Dendritic cell treated with granulocyte-macrophage colony-stimulating factor and Interleukin-4, amounts not matched to agents 40 ng/mL and 50 ng/mL, for 4 days (primary cell): ENCODE measurements around the gene ABHD1.

Experiments used
- H3K27ac Mint-ChIP-seq: one replicate; pipeline ENCODE4 v1.8.0; 2022; ENCODE audit warnings: mild to moderate bottlenecking, mixed read lengths
- H3K27me3 Mint-ChIP-seq: one replicate; pipeline ENCODE4 v1.8.0; 2022; ENCODE audit warnings: mild to moderate bottlenecking, mixed read lengths
- H3K36me3 Mint-ChIP-seq: one replicate; pipeline ENCODE4 v1.8.0; 2022; ENCODE audit warnings: low read depth, mixed read lengths
- H3K4me1 Mint-ChIP-seq: one replicate; pipeline ENCODE4 v1.8.0; 2022; ENCODE audit warnings: low read depth, mixed read lengths
- H3K4me3 Mint-ChIP-seq: one replicate; pipeline ENCODE4 v1.8.0; 2022; ENCODE audit warnings: mild to moderate bottlenecking, moderate library complexity, mixed read lengths
- H3K9me3 Mint-ChIP-seq: one replicate; pipeline ENCODE4 v1.8.0; 2022; ENCODE audit warnings: mixed read lengths
- intact Hi-C: fragments of 100-400 bp; cut with micrococcal nuclease; formaldehyde crosslinking; loops from one replicate; pipeline ENCODE4 v1.15.0; 2022

Gene ABHD1

DNA sequence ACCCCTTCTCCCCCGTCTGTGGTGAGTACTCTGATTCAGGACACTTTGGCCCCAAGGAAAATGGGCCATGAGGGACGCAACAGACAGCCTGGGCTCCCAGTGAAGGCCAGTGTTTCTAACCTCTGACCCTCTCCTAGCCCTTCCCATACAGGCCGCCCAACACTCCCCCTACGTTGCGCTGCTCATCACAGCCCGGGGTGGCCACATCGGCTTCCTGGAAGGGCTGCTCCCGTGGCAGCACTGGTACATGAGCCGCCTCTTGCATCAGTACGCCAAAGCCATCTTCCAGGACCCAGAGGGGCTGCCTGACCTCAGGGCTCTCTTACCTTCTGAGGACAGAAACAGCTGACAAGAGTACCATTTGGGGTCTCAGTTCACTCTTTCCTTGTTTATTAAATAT, 6.8 kb downstream of the ABHD1 start:
- Mint-ChIP-seq H3K27me3 (no peaks in the 10 kb centered on the region), H3K4me1 (peaks cover 18% of the 10 kb centered on the region), H3K4me3 (no peak overlapping the region), H3K27ac (no peak overlapping the region), H3K9me3 (no peaks in the 10 kb centered on the region), H3K36me3 (peaks cover 56% of the 10 kb centered on the region)
- intact Hi-C loops = no loop called here

DNA sequence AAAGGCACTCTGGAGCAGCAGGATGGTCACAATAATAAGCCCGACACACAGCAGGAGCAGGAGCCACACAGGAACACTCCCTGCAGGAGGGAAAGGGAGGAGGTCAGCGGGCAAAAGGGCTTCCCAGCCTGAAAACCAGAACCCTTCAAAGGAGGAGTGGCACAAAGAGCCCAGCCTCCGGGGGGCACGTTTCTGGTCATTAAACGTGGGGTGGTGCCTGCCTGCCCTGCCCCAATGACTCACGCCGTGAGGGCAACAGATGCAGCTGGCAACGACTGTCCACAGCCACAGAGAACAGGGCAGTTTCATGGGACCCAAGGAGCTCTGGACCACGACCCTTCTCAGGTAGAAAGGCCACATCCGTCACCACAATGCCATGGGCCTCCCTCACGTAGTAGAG, 7.8 kb downstream of the ABHD1 start:
- peaks cover 56% of the 10 kb centered on the region for H3K36me3 Mint-ChIP-seq
- H3K27me3 Mint-ChIP-seq = no peaks in the 10 kb centered on the region
- peaks cover 20% of the 10 kb centered on the region for H3K4me1 Mint-ChIP-seq
- no peak overlapping the region for H3K4me3 Mint-ChIP-seq
- H3K9me3 Mint-ChIP-seq = no peaks in the 10 kb centered on the region
- intact Hi-C loops = no loop called here
- no peak overlapping the region for H3K27ac Mint-ChIP-seq

DNA sequence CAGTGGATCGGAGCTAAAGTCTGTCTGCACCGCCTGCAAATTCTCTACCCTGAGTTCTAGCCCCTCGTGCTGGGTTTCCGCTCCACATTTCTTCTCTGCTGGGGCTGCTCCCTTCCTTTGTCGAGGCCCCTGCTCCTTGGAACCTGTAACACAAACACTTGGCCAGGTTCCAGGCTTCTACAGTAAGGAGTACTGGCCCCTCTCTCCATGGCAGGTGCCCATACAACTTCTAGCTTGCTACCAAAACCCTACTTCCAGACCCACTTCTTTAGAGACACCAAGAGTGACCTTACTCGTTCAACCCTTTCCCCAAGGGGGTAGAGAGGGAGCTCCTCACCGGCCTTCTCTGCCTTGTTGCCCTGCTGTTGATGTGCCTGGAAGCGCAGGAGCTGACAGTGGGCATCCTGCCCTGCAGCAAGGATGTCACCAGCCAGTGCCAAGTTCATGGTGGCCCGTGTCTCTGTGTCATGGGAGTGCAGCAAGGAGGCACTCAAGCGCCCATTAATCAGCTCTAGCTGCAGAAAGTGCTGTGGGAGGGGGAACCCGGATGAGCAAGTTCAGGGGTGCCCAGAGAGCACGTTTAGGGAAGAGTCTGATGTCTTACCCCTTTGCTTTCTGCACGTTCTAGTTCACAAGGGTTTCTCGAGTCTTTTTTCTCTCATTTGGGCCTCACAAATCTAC, 9.7 kb downstream of the ABHD1 start:
- Mint-ChIP-seq H3K4me1 (peaks cover 20% of the 10 kb centered on the region), H3K4me3 (peak overlapping the region; percentile 95), H3K27ac (peak overlapping the region; percentile 93), H3K27me3 (no peaks in the 10 kb centered on the region), H3K36me3 (peaks cover 56% of the 10 kb centered on the region), H3K9me3 (no peaks in the 10 kb centered on the region)
- intact Hi-C loops = no loop called here

DNA sequence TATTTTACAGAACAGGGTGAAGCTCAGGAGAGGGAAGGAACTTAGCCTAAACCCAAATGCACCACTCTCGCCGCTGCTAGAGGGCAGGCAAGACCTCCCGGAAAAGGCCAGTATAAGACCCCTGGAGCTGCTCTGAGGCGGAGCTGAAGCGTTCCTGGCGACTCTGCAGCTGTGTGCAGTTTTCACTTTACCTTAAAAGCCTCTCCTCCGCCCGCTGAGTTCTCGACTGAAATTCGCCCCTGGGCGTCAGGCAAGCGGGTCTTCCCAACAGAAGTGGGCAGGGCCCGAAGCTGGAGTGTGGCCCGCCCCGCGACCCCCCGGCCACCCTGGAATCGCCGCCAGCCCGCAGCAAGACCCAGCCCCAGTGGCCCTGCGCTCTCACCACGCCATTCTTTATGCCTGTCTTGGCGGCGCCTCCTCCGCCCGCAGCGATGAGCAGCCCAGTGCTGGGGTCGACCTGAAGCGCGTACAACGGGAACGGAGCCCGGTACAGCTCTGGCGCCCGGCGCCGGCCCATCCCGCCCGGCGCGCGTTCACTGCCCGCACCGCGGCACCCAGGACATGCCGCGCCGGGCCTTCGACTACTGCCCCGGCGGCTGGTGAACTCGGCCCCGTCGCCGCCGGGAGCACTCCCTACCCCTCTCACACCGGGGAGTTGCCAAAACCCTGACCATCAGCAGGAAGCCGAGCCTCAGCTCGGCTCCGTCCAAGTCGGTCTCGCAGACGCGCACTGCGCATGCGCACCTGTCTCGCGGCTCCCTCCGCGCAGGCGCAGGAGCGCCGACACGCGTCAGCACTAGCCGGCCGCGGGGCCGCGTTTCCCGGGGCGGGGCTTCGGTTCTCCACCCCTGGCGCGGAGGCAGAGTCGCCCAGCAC, 10.5 kb downstream of the ABHD1 start, which contains the start of gene PREB:
Gene PREB (minus strand): TSS at position 732 of the 876 bp plus-strand sequence. CDS start 215 bp downstream, at position 517.
- H3K36me3 Mint-ChIP-seq = peaks cover 54% of the 10 kb centered on the region
- H3K27me3 Mint-ChIP-seq = peaks cover 2% of the 10 kb centered on the region
- H3K4me3 Mint-ChIP-seq = peak within 1 kb of the TSS; percentile 95
- no peaks in the 10 kb centered on the region for H3K9me3 Mint-ChIP-seq
- H3K4me1 Mint-ChIP-seq = peaks cover 20% of the 10 kb centered on the region
- H3K27ac Mint-ChIP-seq = peak within 1 kb of the TSS; percentile 93
- intact Hi-C loops = loop anchor here (1.0 to 2.0 kb wide), 2 partner anchors 11 to 75 kb away; partner anchors contain the start of gene ABHD1

DNA sequence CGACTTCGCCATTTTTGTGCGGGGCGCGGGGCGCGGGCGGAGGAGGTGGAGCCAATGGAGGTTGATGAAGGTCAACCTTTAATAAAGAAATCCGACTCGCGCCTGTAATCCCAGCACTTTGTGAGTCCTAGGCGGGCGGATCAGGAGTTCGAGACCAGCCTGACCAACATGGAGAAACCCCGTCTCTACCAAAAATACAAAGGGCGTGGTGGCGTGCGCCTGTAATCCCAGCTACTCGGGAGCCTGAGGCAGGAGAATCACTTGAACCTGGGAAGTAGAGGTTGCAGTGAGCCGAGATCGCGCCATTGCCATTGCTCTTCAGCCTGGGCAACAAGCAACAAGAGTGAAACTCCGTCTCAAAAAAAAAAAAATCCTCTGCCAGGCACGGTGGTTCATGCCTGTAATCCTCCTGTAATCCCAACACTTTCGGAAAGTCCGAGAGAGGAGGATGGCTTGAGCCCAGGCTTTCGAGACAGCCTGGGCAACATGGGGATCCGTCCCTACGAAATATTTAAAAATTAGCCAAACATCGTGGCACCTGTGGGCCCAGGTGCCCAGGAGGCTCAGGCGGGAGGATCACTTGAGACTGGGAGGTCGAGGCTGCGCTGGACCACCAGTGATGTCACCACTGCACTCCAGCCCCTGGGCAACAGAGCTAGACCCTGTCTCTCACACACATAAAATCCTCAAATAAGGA, 11.3 kb downstream of the ABHD1 start:
- intact Hi-C loops = loop anchor here (1.0 to 2.0 kb wide), 2 partner anchors 12 to 74 kb away; partner anchors contain the start of gene ABHD1
- Mint-ChIP-seq H3K4me3 (peak overlapping the region; percentile 95), H3K27ac (peak overlapping the region; percentile 93), H3K36me3 (peaks cover 46% of the 10 kb centered on the region), H3K4me1 (peaks cover 20% of the 10 kb centered on the region), H3K9me3 (no peaks in the 10 kb centered on the region), H3K27me3 (peaks cover 5% of the 10 kb centered on the region)

DNA sequence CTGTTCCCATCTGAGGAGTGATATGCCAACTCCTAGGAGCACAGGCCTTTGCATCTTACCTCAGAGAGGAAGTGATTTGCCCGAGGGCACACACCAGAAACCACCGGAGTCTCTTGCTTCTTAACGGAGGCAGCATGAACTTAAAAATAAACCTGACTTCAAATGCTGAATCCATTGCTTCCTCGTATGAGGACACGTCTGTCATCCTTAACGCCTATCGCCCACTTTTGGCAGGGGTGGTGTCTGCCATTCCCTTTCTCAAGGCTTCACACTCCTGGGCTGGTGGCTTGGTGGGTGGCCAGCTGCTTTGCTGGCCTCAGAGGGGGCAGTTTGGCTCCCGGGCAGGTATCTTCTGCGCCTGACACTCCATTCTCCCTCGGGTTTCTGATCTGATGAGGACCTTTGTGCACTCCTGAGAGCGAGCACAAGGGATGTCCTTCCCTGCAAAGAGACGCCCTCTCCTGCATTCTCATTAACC, 11.9 kb downstream of the ABHD1 start:
- intact Hi-C loops = loop anchor here (2.0 kb wide), 1 partner anchor 73 kb away; no protein-coding TSS in a partner anchor
- peak overlapping the region; percentile 95 for H3K4me3 Mint-ChIP-seq
- H3K4me1 Mint-ChIP-seq = peaks cover 20% of the 10 kb centered on the region
- H3K9me3 Mint-ChIP-seq = no peaks in the 10 kb centered on the region
- H3K27me3 Mint-ChIP-seq = peaks cover 5% of the 10 kb centered on the region
- H3K36me3 Mint-ChIP-seq = peaks cover 40% of the 10 kb centered on the region
- peak overlapping the region; percentile 93 for H3K27ac Mint-ChIP-seq

DNA sequence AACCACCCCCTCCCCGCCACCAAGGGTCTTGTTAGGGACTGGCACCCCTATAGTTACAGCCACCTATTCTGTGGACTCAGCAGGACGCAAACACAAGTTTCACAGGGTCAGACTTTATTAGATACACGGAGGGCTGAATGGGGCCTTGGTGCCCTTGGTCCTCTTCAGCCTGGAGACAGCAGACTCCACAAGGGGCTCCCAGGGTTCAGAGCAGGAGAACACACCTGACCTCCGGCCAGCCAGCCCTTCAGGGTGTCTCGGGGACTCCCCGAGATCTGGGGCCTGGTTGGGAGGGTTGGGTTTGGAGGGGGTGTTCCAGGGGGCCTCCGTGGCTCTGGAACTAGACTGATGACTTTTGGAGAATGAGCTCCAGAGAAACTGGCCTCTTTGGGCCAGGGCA, 13.1 kb downstream of the ABHD1 start:
- peaks cover 5% of the 10 kb centered on the region for H3K27me3 Mint-ChIP-seq
- intact Hi-C loops = no loop called here

DNA sequence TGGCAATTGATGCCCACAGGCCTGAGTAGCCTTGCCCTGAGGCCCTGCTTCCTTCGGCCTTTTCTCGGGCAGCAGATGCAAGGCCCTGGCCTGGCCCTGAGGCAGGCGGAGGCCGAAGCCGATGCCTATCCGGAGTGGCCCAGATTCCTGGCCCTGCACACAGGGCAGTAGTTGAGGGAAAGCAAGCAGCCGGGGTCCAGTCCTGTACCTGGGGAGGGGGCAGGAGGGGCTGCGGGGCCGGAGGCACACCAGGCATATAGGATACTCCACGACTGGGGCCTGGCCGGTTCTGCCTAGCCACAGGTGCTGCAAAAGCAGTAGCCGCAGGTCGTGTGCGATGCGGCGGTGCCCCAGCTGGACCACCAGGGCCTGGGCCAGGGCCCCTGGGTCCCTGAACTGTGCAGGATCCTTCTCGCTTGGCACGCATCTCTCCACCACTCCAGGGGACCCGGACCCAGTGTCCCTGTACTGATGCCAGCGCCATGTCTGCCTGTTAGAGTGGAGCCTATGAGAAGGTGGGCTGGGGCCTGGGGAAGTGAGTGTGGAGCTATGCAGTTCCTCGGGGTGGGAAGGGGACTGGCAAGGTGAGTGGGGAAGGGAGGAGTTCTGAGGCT, 13.8 kb downstream of the ABHD1 start:
- Mint-ChIP-seq H3K36me3 (peaks cover 21% of the 10 kb centered on the region), H3K27me3 (peaks cover 5% of the 10 kb centered on the region), H3K27ac (no peak overlapping the region), H3K4me3 (no peak overlapping the region), H3K9me3 (no peaks in the 10 kb centered on the region), H3K4me1 (peaks cover 19% of the 10 kb centered on the region)
- intact Hi-C loops = no loop called here

More for the DNA sequence above, 13.1 kb downstream of the ABHD1 start:
- Mint-ChIP-seq H3K4me3 (no peak overlapping the region), H3K4me1 (peaks cover 20% of the 10 kb centered on the region), H3K36me3 (peaks cover 27% of the 10 kb centered on the region), H3K9me3 (no peaks in the 10 kb centered on the region), H3K27ac (no peak overlapping the region)

DNA sequence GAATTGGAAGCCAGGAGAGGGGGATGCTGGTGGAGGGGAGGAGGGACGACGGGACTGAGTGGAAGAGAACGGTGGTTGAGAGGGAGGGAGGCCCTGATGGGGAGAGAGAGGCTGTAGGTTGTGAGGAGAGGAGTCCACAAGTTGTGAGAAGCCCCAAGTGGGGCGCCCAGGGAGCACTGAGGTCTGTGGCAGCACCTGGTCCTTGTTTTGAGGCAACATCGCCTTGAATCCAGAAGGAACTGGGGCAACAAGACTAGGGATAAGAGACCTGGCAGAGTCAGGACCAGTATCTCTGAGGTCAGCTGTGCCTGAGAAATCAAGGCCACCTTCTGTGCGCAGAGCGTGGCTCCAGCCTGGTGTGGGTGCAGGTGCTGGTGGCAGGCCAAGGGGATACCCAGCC, 14.5 kb downstream of the ABHD1 start:
- H3K9me3 Mint-ChIP-seq = no peaks in the 10 kb centered on the region
- peaks cover 14% of the 10 kb centered on the region for H3K36me3 Mint-ChIP-seq
- H3K4me1 Mint-ChIP-seq = peaks cover 12% of the 10 kb centered on the region
- H3K4me3 Mint-ChIP-seq = no peak overlapping the region
- intact Hi-C loops = no loop called here
- peaks cover 5% of the 10 kb centered on the region for H3K27me3 Mint-ChIP-seq
- H3K27ac Mint-ChIP-seq = no peak overlapping the region

DNA sequence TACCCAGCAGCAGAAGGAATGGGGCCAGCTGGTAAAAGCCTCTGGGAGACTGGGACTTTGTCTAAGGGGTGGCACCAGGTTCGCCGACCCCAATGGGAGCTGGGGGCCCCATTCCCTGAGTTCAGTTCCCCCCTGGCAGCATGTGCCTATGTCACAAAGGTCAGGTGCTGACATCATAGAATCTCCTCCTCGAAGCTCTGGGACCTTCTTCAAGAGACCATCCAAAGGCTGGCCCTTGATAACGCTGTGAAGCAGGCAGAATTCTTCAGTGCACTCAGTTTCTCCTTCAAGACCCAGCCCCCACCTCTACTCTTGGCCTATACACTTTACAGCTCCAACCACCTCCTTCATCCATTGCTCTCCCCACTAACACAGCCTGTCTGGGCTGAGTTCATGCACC, 15.7 kb downstream of the ABHD1 start, which contains the start of gene PRR30:
Gene PRR30 (minus strand): TSS at position 101 of the 400 bp plus-strand sequence. CDS start 1,081 bp downstream, outside the sequence.
- H3K4me3 Mint-ChIP-seq = no peak within 1 kb of the TSS
- intact Hi-C loops = no loop called here
- no peaks in the 10 kb centered on the region for H3K9me3 Mint-ChIP-seq
- peaks cover 13% of the 10 kb centered on the region for H3K27me3 Mint-ChIP-seq
- peaks cover 4% of the 10 kb centered on the region for H3K36me3 Mint-ChIP-seq
- H3K4me1 Mint-ChIP-seq = peaks cover 6% of the 10 kb centered on the region
- no peak within 1 kb of the TSS for H3K27ac Mint-ChIP-seq

DNA sequence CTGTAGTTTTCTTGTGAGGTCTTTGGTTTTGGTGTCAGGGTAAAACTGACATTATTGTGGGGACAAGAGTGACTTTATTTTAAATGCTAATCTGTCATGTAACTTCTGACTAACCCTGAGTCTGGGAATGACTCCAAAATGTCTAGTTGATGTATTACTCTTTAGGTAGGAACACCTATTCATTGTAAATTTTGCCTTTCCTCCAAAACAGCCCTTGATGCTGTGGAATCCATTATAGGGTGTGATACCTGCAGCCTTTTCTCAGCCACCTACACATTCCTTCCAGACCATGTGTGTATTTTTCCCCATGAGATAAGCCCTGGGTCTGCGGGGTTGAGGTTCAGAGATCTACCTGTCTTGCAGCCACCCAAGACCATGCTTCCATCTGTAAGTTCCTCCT, 19.7 kb downstream of the ABHD1 start:
- Mint-ChIP-seq H3K27ac (no peak overlapping the region), H3K4me1 (no peaks in the 10 kb centered on the region), H3K9me3 (no peaks in the 10 kb centered on the region), H3K27me3 (peaks cover 16% of the 10 kb centered on the region), H3K4me3 (no peak overlapping the region), H3K36me3 (no peaks in the 10 kb centered on the region)
- intact Hi-C loops = no loop called here

DNA sequence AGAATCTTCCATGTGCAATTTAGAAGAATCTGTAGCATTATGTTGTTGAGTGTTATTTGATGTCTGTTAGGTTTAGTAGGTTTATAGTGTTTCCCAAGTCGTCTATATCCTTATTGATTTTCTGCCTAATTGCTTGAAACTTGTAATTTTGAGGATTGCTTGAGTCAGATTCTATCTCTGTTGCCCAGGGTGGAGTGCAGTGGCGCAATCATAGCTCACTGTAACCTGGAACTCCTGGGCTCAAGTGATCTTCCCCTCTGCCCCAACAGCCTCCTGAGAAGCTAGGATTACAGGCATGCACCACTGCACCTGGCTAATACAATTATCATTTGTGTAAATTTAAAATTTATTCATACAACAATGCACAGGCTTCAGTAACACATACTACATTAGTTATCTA, 22.1 kb downstream of the ABHD1 start:
- Mint-ChIP-seq H3K36me3 (no peaks in the 10 kb centered on the region), H3K4me3 (no peak overlapping the region), H3K27me3 (peaks cover 12% of the 10 kb centered on the region), H3K9me3 (no peaks in the 10 kb centered on the region), H3K4me1 (no peaks in the 10 kb centered on the region), H3K27ac (no peak overlapping the region)
- intact Hi-C loops = no loop called here

DNA sequence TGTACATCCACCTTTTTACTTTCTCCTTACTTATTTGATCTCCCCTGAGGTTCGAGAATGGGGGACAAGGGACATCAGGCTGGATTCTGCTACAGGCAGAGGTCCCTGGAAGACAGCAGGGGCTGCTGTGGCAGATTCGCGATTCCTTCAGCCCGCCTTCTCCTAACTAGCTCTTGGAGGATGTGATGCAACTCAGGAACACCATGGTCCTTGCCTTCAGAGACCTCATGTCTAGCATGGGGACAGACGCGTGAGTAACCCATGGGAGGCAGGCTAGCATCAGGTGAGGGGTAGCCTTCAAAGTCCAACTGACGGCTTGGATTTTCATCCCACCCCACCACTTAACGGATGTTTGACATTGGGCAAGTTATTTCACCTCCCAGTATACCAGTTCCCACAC, 24.3 kb downstream of the ABHD1 start:
- H3K27me3 Mint-ChIP-seq = peaks cover 12% of the 10 kb centered on the region
- no peaks in the 10 kb centered on the region for H3K9me3 Mint-ChIP-seq
- H3K4me3 Mint-ChIP-seq = no peak overlapping the region
- no peak overlapping the region for H3K27ac Mint-ChIP-seq
- H3K36me3 Mint-ChIP-seq = no peaks in the 10 kb centered on the region
- intact Hi-C loops = no loop called here
- peaks cover 6% of the 10 kb centered on the region for H3K4me1 Mint-ChIP-seq
